Measurements from ENCODE around the gene CD84.
"Not testable (repeated sequence)": the region's sequence is repeated elsewhere in the genome, so short reads cannot be mapped to it uniquely, and the experiment has no call there.

CD84 gene

DNA sequence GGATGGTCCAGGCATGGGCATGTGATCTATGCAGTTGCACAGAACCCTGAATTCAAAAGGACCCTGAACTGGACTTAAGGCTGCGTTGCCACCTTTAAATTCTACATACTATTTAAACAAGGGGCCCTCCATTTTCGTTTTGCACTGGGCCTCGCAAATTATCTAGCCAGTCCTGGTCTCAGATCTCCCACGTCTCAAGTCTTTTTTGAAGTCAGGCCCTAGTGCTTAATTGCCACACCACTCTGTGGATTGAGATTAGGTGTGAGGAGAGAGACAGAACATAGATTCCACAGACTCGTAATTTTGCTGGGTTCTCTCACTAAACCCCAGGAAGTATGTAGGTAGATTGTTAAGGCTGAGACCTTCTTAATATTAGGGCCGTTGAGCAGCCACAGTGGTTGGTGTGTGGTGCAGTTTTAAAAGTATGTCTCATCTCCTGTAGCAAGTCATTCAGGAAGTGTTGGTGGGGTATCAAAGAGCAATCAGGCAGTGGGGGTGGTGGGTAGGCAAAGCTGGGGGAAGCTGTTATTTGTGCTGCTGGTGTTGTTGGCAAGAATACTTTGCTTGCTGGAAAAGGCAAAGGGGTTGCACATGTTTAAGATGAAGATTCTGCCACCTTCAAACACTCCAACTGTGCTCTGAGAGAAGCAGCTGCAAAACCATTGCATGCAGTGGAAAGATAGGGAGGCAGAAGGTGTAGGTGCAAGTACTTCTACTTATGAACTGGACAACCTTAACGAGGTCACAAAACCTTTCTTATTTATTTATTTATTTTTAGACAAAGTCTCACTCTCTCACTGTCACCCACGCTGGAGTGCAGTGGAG is 11.2 kb downstream of the CD84 start:
- DNase-seq: no peak

DNA sequence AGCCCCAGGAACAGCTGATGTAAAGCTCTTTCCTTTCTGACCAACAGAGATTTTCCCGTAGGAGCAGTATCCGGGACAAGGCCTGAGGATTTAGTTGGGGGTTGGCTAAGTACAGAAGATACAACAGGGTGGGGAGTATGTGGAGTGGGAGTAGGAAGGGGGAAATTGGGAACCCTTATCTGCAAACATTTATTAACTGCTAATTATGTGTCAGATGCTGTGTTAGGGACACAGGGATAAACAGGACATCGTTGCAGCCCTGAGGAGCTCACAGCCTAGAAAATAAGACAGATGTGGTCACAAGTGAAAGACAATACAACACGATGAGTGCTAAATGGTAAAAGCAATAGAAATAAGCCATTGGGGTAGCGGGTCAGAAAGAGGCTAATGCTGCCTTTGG is 12.0 kb downstream of the CD84 start:
- DNase-seq: no peak

DNA sequence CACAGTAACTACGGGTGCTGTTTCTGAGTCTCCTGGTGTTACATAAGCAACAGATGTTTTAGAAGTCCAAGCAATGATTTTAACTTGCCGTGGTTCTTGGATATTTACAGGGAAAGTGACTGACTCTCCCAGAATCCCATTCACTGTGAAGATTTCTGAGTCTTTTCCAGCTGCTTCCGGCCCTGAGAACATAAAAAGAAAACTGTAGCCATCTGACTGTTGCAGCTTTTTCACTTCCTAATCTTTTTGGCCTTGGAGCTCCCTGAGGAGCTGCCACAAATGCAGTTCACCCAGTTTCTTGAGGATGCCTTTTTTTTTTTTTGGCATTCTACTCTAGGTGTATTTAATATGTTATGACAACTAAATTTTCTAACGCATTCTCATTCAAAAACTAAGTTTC is 13.7 kb downstream of the CD84 start:
- no peak for DNase-seq

DNA sequence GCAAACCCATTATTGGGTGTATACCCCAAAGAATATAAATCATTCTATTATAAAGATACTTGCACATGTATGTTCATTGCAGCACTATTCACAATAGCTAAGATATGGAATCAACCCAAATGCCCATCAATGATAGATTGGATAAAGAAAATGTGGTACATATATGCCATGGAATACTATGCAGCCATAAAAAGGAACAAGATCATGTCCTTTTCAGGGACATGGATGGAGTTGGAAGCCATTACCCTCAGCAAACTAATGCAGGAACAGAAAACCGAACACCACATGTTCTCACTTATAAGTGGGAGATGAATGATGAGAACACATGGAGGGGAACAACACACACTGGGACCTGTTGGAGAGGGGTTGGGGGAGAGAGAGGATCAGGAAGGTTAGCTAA is 16.1 kb downstream of the CD84 start:
- DNase-seq: not testable (repeated sequence)

DNA sequence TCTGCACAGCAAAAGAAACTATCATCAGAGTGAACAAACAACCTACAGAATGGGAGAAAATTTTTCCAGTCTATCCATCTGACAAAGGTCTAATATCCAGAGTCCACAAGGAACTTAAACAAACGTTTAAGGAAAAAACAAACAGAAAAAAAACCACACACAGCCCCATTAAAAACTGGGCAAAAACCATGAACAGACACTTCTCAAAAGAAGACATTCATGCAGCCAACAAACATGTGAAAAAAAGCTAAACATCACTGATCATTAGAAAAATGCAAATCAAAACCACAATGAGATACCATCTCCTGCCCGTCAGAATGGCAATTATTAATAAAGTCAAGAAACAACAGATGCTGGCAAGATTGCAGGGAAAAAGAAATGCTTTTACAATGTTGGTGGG is 16.6 kb downstream of the CD84 start:
- not testable (repeated sequence) for DNase-seq

DNA sequence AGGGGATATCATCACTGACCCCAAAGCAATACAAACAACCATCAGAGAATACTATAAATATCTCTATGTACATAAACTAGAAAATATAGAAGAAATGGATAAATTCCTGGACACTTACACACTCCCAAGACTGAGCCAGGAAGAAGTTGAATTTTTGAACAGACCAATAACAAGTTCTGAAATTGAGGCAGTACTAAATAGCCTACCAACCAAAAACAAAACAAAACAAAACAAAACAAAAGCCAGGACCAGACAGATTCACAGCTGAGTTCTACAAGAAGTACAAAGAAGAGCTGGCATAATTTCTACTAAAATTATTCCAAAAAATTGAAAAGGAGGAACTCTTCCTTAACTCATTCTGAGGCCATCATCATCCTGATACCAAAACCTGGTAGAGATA is 18.5 kb downstream of the CD84 start:
- DNase-seq: no peak

DNA sequence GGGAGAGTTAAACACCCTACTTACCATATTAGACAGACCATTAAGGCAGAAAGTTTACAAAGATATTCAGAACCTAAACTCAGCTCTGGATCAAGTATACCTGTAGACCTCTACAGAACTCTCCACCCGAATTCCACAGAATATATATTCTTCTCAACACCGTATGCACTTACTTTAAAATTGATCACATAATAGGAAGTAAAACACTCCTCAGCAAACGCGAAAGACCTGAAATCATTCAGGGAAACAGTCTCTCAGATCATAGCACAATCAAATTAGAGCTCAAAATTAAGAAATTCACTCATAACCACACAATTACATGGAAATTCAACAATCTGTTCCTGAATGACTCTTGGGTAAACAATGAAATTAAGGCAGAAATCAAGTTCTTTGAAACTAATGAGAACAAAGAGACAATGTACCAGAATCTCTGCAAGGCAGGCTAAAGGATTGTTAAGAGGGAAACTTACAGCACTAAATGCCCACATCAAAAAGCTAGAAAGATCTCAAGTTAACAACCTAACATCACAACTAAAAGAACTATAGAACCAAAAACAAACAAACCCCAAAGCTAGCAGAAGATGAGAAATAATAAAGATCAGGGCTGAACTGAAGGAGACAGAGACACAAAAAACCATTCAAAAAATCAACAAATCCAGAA is 19.1 kb downstream of the CD84 start:
- DNase-seq: no peak

DNA sequence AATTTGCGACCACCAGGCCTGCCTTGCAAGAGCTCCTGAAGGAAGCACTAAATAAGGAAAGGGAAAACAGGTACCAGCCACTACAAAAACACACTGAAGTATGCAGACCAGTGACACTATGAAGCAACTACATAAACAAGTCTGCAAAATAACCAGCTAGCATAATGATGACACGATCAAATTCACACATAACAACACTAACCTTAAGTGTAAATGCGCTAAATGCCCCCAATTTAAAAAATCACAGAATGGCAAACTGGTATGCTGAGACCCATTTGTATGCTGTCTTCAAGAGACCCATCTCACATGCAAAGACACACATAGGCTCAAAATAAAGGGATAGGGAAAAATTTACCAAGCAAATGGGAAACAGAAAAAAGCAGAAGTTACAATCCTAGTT is 19.9 kb downstream of the CD84 start:
- DNase-seq: not testable (repeated sequence)

DNA sequence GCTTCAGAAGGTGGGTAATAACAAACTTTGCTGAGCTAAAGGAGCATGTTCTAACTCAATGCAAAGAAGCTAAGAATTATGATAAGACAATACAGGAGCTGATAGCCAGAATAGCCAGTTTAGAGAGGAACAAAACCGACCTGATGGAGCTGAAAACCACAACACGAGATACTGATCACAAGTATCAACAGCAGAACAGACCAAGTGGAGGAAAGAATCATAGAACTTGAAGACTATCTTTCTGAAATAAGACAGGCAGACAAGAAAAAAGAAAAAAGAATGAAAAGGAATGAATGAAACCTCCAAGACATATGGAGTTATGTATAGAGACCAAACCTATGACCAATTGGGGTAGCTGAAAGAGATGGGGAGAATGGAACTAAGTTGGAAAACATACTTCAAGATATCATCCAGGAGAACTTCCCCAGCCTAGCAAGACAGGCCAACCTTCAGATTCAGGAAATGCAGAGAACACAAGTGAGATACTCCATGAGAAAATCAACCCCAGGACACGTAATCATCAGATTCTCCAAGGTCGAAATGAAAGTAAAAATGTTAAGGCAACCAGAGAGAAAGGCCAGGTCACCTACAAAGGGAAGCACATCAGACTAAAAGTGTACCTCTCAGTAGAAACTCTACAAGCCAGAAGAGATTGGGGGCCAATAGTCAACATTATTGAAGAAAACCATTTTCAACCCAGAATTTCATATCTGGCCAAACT is 20.5 kb downstream of the CD84 start:
- DNase-seq: no peak

DNA sequence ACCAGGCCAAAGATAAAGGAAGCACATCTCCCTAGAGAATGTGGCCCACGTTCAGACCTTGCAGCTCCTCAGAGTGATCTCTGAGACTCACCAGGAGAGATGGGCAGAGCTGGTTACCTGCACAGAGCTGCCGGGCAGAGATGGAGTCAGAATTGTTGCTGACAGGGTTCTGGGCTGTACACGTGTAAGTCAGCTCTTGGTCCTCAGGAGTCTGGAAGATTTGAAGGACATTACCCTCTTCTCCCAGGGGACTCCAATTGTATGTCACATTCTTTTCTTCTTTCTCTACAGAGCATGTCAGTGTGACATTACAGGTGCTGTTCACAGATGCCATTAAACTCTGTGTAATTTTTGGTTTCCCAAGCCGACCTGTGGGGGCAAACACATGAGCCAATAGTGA is 25.5 kb downstream of the CD84 start:
- no peak for DNase-seq

DNA sequence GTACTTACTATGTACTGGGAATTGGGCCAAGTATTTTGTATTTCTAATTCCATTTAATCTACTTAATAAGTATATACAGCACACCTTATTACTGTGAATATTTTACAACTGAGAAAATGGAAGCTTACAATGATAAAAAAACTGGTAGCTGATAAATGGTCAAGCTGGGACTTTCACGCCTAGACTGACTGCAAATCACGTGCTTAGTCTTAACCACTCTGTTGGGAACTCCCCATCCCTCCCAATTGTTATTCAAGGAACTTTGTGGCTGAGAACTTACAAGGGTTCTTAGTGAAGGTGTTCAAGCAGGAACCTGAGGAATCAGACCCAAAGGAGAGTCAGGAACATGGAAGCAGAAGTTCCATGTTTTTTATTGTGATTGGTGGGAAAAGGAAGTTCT is 26.9 kb downstream of the CD84 start:
- DNase-seq: no peak

DNA sequence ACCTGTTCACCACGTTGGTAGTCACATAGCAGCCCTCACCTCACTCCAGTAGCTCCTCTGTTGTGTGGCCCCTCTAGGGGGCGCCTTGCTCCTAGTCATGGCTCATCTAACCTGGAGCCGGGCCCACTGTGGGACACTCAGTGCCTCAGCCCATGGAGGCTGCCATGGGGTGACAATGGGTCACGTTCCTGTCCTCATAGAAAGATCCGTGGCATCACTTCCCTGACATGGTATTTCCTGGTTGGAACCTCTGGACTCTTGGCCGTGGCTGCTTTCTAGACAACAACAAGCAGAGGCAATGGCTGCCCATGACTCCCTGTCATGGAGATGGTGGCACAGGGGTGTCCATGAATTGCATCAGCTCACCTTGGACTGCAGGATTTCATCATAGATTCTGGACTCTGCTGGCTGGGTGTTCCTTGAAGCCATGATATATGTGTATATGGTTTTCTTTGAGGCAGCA is 28.7 kb downstream of the CD84 start:
- no peak for DNase-seq

DNA sequence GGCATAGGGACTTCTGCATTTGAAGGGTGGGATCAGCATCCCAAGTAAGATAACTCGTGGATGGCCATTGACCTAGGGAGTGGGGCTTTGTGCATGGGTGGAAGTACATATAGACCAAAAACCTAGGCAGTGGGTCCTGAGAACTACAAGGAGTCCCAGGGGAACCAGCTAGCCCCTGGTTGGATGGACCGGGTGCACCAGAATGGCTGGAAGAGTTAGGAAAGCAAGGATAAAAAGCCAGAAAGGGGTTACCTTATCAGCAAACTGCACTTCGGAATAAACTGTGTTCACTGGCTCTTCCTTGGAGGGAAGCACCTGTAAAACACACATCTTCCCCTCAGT is 29.7 kb downstream of the CD84 start:
- no peak for DNase-seq

DNA sequence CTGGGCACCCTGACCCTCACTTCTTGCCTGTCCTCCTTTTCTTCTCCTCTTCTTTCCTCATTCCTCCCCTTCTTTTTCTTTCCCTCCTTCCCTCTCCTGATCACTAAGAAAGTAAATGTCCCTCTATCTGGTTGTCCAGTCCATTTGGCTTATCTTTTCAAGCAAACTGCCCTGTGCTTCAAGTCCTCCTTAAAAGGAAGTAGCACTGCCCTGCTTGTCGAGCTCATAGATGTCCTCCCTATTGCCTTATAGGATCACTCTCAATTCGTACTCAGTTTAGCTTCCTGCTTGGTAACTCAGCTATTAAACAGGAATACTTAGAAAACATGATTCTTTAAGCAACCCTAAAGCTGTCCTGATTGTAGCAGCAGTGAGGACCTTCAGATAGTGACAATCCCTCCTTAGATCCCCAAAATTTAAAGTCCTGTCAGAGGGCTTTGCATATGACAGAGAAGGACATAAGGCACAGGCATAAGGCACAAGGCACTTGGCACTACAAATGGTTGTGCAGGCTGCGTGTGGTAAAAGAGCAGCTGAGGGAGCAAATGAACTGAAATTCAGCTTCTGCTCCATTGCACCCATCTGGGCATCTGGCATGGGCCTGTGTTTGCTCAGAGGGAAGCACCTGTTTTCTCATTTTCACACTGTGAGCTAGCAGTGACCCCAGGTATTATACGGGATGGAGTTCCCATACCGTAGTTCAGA is 30.2 kb downstream of the CD84 start:
- DNase-seq: no peak

DNA sequence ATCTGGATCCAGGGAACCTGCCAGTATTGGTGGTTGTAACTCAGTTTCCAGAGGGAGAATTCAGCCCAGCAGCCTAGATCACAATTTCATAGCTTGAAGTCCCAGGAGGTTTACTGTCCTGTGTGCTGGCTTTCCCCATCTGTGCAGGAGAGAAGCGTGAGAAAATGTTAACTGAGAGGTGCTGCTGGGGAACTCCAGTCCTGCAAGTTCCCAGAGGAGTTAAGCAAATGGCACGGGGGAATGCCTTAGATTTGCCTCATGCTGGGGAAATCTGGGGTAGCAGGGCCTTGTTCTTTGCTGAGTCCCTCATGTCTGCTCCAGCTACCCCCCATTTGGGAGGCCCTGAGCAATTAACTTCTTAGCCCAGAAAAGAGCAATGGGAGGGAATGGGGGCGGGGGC is 31.1 kb downstream of the CD84 start:
- DNase-seq: no peak

DNA sequence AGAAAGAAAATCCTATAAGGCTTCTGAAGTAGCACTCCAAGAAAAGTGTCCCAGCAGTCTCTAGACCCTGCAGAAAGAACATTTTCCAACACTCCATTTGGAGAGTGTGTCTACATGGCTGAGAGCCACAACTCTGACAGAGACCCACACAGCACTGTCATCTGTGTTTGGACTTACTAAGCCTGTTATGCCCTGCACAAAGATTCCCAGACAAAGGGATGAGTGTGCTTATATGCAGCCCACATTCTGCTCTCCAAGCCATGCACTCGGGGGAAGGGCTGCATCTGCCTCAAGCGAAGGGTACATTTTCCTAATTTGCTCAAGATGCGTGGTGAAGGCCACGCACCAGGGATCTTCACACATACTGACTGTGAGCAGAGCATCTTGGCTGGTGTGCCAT is 31.9 kb downstream of the CD84 start:
- no peak for DNase-seq

DNA sequence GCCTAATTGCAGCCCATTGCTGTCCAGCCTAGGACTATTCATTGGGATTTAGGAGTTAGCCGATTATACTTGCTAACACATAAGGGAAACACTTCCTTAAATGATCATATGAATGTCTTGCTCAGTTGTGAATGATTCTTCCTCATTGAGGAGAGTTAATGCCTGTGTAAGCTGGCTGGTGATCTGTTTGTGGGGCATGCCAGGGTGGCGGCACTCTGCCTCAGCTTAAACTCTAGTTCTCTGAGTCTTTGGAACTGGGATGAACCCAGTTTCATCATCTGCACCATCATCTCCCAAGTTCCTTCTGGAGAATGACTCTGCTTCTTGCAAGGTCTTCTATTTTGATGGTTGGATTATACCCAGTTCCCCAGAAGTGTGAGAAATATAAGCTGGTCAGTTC is 32.4 kb downstream of the CD84 start:
- DNase-seq: no peak

DNA sequence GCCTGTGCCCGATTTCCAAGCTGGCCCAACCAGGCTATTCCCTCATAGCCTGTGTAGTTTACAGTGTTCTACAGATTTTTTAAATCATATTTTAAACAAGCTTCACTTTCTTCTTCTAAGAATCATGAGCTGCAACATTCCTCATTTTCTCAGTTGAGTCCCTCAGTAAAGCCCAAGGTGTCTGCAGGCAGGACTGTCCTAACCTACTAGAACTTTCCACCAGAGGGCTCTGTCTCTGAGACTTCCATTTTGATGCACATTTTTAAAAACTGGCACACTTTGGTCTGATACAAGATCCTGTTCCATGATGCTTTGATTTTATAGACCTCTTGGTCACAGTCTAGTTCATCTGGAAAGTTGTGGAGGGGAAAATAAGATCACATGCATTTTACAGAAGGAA is 34.6 kb downstream of the CD84 start:
- DNase-seq: no peak

DNA sequence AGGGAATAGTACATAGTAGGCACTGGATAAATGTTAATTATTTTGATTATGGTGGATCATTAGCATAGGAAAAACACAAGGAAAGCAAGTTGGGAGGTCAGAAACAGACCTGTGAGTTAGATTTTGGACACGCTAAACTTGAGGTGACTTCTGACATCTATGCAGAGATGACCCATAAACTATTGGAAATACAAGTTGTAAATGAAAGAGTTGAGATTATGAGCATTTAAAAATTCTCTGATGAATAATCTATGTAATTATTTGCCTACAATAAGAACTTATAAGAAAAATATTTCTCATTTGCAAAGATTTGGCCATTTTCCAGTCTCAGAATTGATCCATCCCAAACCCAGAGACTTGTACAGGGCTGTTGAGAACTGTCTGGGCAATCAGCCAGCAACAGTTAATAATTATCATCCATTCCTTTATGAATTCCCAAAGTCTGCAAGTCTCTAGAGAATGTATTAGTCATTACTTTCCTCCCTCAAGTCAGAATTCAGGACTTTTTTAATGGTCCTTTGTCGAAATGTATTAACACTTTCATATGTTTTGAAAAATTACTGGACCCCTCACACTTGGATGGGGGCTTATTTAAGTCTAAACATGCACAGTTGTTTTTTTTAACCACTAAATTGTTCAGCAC is 36.9 kb downstream of the CD84 start:
- DNase-seq: no peak

DNA sequence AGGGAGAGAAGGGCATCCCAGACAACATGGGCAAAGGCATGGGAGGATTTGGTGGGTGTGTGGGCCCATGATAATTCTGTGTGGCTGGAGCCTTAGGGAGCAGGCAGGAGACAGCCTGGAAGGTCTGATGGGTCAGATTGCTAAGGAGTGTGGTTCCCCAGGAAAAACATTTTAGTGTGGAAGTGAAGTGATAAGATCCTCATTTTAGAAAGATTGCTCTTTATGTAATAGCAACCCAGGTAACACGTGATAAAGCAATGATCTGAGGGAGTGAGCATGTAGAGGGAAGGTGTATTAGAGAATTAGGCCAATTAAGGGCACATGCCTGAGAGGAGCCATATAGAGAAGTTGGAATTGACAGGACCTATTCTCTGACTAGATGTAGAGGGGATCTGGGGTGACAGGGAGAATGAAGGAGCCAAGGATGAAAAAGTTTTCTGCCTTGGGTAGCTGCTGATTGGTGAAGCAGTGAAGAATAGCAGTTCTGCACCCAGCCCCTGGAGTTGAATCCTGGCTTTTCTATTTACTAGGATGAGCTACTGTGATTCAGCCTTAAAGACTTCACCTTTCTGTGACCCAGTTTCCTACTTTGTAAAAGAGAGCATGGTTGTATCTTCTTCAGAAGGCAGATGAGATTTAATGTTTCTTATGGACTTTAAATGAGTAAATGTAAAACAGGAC is 37.5 kb downstream of the CD84 start:
- DNase-seq: no peak

DNA sequence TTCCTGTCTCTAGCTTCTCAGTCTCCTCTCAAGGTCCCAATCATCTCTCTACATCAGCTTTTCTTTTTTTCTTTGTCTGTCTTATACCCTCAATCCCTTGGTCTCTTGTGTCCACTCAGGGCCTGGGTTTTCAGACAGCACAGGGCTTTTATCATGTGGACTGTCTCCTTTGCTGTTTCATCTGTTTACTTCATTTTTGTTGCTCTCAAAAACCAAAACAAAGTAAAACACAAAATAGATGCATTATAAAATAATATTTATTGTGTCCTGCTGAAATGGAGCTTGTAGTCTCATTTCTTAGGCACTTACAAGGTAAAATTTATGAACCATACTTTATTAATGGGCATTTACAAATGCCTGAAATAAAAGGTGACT is 38.5 kb downstream of the CD84 start:
- DNase-seq: no peak

Data from SHP77 (cell line).